Ascending aorta (tissue), 2 donors: ENCODE results near the gene TRMT61B. TPM values are rescaled to one million over a fixed set of nuclear protein-coding genes. Genes with fewer than 3 reads are reported as not detected.

ENCODE experiments used
- DNase-seq, 2 donors: peaks; one replicate each; pipeline ENCODE4 v3.0.0-alpha.2; 2019; ENCODE audit warnings: low spot score in 2 of 2
- H3K27ac ChIP-seq, 2 donors: fragments of 200-600 bp; sonication (generic); one replicate each; pipeline ENCODE4 v1.5.1; 2016 to 2017; ENCODE audit warnings: mild to moderate bottlenecking in 1 of 2
- H3K27me3 ChIP-seq: fragments of 200-600 bp; sonication (generic); one replicate; pipeline ENCODE4 v1.5.1; 2017
- H3K36me3 ChIP-seq, 2 donors: fragments of 200-600 bp; sonication (generic); one replicate each; pipeline ENCODE4 v1.5.1; 2016
- H3K4me1 ChIP-seq, 2 donors: fragments of 200-600 bp; sonication (generic); one replicate each; pipeline ENCODE4 v1.5.1; 2016 to 2017; ENCODE audit warnings: mild to moderate bottlenecking in 1 of 2
- H3K4me3 ChIP-seq, 2 donors: fragments of 200-600 bp; sonication (generic); one replicate each; pipeline ENCODE4 v1.5.1; 2016 to 2017; ENCODE audit warnings: mild to moderate bottlenecking in 1 of 2
- H3K9me3 ChIP-seq, 2 donors: fragments of 200-600 bp; sonication (generic); one replicate each; pipeline ENCODE4 v1.5.1; 2016
- intact Hi-C: fragments of 100-400 bp; cut with DNase I; formaldehyde crosslinking; loops from one replicate; pipeline ENCODE4 v1.15.1; 2023
- total RNA-seq: library from RNA; depleted of rRNA; stranded (reverse); fragments of >200 nt; gene quantifications from one replicate; pipeline ENCODE4 v1.1.0, GENCODE V29; 2016
- TF ChIP-seq, protein P1 (sequence below), 3 experiments: fragments of 200-600 bp in 2 of 3; fragments of 450-650 bp in 1 of 3; sonication (generic) in 2 of 3; IDR thresholded peaks; one replicate each; pipeline ENCODE4 v1.5.1; 2016 to 2019; ENCODE audit warnings: antibody characterized with exemption in 3 of 3, mild to moderate bottlenecking in 1 of 3, moderate library complexity in 1 of 3

The TRMT61B gene
- total RNA-seq, 1 donor from 2014 or later, result not detected

DNA sequence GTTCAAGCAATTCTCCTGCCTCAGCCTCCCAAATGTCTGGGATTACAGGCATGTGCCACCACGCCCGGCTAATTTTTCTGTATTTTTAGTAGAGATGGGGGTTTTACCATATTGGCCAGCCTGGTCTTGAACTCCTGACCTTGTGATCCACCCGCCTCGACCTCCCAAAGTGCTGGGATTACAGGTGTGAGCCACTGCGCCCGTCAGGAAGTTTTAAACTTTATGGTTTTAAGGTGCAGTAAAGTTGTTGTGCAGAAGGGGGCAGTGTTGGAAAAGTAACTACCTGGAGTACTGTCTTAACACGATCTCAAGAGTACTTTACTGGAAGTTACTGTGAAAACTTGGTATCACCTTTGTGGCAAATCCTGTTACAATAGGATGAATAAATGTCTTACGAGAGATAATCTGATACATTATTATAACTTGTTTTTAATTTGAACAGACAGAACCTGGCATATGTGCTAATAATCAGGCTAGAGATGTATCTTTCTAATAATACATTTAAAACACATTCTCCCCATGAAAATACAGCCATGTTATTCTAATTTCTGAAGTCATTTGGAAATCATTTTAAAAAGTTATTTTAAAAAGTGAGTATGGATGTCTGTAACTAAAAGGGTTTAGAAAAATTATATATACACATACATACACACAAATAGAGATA is 48.7 kb downstream of the TRMT61B start:
- Histone ChIP-seq H3K36me3 (no peaks in the 10 kb centered on the region), H3K27me3 (no peaks in the 10 kb centered on the region), H3K27ac (no peak overlapping the region), H3K9me3 (no peaks in the 10 kb centered on the region), H3K4me3 (no peak overlapping the region), H3K4me1 (no peaks in the 10 kb centered on the region)
- no peak for DNase-seq
- intact Hi-C loops, result no loop called here
- TF ChIP-seq, protein P1, sequence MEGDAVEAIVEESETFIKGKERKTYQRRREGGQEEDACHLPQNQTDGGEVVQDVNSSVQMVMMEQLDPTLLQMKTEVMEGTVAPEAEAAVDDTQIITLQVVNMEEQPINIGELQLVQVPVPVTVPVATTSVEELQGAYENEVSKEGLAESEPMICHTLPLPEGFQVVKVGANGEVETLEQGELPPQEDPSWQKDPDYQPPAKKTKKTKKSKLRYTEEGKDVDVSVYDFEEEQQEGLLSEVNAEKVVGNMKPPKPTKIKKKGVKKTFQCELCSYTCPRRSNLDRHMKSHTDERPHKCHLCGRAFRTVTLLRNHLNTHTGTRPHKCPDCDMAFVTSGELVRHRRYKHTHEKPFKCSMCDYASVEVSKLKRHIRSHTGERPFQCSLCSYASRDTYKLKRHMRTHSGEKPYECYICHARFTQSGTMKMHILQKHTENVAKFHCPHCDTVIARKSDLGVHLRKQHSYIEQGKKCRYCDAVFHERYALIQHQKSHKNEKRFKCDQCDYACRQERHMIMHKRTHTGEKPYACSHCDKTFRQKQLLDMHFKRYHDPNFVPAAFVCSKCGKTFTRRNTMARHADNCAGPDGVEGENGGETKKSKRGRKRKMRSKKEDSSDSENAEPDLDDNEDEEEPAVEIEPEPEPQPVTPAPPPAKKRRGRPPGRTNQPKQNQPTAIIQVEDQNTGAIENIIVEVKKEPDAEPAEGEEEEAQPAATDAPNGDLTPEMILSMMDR (IDR thresholded peaks at IDR 0.05), result peak; percentile 57 to 78 (median 66)

DNA sequence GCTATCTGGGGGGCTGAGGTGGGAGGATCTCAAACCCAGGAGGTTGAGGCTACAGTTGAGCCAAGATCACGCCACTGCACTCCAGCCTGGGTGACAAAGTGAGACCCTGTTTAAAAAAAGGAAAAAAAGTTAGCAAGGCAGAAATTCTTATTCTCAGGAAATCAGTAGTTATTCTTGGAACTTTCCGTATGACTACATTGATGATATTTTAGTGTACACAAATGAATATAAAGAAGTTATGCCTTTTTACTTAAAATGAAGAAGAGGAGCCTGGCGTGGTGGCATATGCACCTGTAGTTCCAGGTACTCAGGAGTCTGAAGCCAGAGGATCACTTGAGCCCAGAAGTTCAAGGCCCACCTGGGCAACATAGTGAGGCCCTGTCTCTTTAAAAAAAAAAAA is 52.1 kb downstream of the TRMT61B start:
- intact Hi-C loops, result loop anchor here (2.0 kb wide), 1 partner anchor 79 kb away; no protein-coding TSS in a partner anchor
- no peaks in the 10 kb centered on the region for H3K9me3 ChIP-seq
- no peaks in the 10 kb centered on the region for H3K27me3 ChIP-seq
- H3K36me3 ChIP-seq, result no peaks in the 10 kb centered on the region
- no peak overlapping the region for H3K4me3 ChIP-seq
- H3K27ac ChIP-seq, result no peak overlapping the region
- no peaks in the 10 kb centered on the region for H3K4me1 ChIP-seq
- TF ChIP-seq, protein P1 (IDR thresholded peaks at IDR 0.05), result no peak
- no peak for DNase-seq

DNA sequence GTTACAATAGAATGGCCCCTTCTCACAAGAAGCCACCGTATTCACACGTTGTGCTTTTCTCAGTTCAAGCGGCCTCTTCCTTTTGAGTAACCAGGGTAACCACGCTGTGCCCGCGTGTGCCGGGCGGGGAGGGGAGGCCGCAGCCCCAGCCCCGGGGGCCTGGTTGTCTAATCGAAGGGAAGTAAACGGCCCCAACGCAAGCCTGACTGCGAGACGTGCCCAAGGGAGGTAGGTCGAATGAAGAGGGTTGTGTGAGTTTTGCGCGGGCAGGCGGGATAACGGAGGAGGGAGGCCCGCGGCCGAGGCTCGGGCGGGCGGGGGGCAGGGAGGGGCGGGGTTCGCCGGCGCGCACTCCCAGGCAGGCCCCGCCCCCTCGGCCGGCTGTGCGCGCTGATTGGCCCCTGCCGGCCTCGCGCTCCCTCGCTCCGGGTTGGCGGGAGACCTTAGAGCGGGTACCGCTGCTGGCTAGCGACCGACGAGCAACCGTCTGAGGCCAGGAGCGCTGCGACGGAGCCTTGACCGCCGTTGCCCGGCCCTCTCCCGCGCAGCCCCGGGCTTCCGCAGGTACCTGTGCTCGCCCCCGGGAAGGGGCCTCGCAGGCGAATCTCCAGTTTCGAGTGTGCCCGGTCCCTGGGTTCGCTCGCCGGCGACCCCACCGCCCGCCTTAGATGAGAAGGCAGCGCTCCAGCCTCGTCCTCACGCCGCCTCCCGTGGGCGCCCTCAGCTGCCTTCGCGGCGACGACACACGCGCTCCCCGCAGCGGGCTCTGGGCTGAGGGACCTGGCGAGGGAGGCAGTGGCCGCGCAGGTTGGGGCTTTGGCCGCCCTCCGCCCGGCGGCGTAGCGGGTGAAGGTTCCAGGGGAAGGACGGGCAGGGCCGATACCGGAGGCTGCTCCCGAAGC is 59.5 kb downstream of the TRMT61B start, which contains the start of gene SPDYA:
SPDYA (plus strand) TSS at position 451 of the 902 bp plus-strand sequence. CDS start 5,181 bp downstream, outside the sequence.
- Histone ChIP-seq H3K27ac (peak within 1 kb of the TSS in 1 of 2 donors; percentile 55), H3K27me3 (no peaks in the 10 kb centered on the region), H3K4me1 (peaks cover 11% of the 10 kb centered on the region in 2 donors), H3K36me3 (peaks cover 15 to 17% of the 10 kb centered on the region in 2 donors), H3K9me3 (no peaks in the 10 kb centered on the region), H3K4me3 (peak within 1 kb of the TSS; percentile 58 to 69)
- intact Hi-C loops, result loop anchor here (2.0 kb wide), 1 partner anchor 244 kb away; no protein-coding TSS in a partner anchor
- TF ChIP-seq, protein P1 (IDR thresholded peaks at IDR 0.05), result peak in 2 of 3 experiments; percentile 9 to 23
- DNase-seq, result peak; percentile 36 to 85

DNA sequence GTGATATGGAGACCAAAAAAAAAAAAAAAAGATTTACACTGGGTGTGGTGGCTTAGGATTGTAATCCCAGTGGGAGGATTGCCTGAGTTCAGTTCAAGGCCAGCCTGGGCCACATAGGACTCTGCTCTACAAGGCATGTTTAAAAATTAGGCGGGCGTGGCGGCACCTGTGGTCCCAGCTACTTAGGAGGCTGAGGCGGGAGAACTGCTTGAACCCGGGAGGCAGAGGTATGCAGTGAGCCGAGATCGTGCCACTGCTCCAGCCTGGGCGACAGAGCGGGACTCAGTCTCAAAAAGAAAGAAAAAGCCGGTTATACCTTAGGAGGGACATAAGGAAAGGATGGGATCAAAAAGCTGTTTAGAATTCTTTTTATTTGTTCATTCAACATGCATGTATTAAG is 60.2 kb downstream of the TRMT61B start:
- H3K36me3 ChIP-seq, result peaks cover 22 to 24% of the 10 kb centered on the region in 2 donors
- H3K4me1 ChIP-seq, result peaks cover 11% of the 10 kb centered on the region in 2 donors
- TF ChIP-seq, protein P1 (IDR thresholded peaks at IDR 0.05), result no peak
- H3K9me3 ChIP-seq, result no peaks in the 10 kb centered on the region
- peak overlapping the region; percentile 58 to 69 for H3K4me3 ChIP-seq
- H3K27ac ChIP-seq, result peak overlapping the region in 1 of 2 donors; percentile 55
- H3K27me3 ChIP-seq, result no peaks in the 10 kb centered on the region
- DNase-seq, result no peak
- intact Hi-C loops, result loop anchor here (2.0 to 5.0 kb wide), 2 partner anchors 43 to 243 kb away; no protein-coding TSS in a partner anchor

DNA sequence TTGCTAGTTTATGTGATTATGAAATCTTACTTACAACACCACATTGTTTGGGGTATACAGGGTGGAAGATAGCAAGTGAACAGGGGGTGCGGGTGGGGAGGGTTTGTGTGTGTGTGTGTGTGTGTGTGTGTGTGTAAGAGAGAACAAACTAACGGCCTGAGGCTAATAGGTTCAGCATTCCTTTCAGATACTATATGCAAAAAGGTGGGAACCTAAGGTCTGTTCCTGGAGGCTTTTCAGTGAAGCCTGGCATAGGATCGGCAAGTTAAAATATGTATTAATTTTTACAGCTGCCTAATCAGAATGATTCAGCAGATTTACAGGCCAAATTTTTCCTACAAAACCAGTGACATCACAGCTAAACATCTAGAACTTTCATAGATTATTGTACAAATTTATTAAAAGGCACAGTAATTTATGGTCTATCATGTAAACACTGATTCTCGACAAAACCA is 67.1 kb downstream of the TRMT61B start:
- H3K9me3 ChIP-seq, result no peaks in the 10 kb centered on the region
- H3K36me3 ChIP-seq, result peaks cover 67 to 75% of the 10 kb centered on the region in 2 donors
- peaks cover 4 to 20% of the 10 kb centered on the region in 2 donors for H3K4me1 ChIP-seq
- no peaks in the 10 kb centered on the region for H3K27me3 ChIP-seq
- H3K27ac ChIP-seq, result peak overlapping the region; percentile 6 to 62
- TF ChIP-seq, protein P1 (IDR thresholded peaks at IDR 0.05), result no peak
- intact Hi-C loops, result no loop called here
- no peak overlapping the region for H3K4me3 ChIP-seq
- DNase-seq, result no peak
